ENCODE results near the gene GRAMD2A. TPM values are rescaled to one million over a fixed set of nuclear protein-coding genes. Genes with fewer than 3 reads are reported as not detected.

GRAMD2A gene
- total and polyA plus RNA-seq, 2 donors (not counting 3 experiments of a cell fraction or from before 2014, with no cell fraction given): 0.08 to 0.29 TPM

DNA sequence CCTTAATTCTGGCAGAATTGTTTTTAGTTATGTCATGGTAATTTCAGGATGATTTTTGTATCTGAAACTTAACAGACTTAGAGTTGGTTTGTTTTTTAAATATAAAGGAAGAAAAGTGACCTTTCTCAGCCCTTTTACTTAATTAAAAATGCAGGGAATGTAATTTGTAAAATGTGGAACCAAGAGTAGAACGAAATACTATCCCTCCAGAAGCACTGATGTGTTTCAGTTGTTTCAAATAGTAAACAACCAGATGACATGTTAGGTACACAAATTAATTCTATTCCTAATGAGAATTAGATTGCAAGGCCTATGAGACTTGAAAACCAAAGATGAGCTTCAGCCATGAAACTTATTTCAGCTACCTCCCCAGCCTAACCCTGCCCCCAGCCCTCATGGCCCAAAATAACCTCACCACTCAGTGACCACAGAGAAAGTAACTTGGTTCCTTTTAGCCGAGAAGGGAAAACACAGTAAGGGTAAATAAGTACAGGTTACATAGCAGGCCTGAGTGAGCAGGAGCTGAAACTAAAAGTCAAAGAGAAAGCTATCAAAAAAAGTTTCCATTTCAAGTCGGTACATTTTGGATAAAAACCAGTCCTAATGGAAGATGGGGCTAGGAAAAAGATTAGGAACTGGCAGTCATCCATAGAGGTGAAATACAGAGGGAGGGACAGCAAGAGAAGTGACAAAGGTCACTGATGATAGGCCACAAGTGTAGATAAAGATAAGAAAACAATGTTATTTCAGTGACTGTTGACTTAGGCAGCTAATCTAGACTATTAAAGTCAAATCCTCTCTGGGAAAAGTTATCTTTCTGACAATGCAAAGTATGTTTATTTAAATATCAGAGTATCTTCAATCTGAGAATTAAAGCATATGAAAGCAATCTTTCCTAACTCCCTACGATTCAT is 56.2 kb downstream of the GRAMD2A start:
- Histone ChIP-seq H3K4me1 (ENCODE audit: control insufficient read depth, extremely low read depth, insufficient read depth, low read length) (no peaks in the 10 kb centered on the region), H3K4me3 (replicated peaks in 1 of 3; ENCODE audit: insufficient read depth in 1 of 3, low read depth in 1 of 3, low read length in 3 of 3) (no peak overlapping the region), H3K27ac (ENCODE audit: insufficient read depth, low read depth, low read length) (no peak overlapping the region), H3K9me1 (replicated peaks; ENCODE audit: control insufficient read depth, extremely low read depth, insufficient read depth, low read length) (no peaks in the 10 kb centered on the region), H2AFZ (ENCODE audit: low read depth, low read length) (no peak overlapping the region), H3K27me3 (ENCODE audit: control insufficient read depth in 2 of 2, insufficient read depth in 2 of 2, low read length in 2 of 2) (no peaks in the 10 kb centered on the region), H3K9me3 (replicated peaks; ENCODE audit: control insufficient read depth, insufficient read depth, low read length) (no peaks in the 10 kb centered on the region), H3K79me2 (ENCODE audit: control insufficient read depth, insufficient read depth, low read length) (no peaks in the 10 kb centered on the region), H3K9ac (replicated peaks; ENCODE audit: extremely low read depth, insufficient read depth, low read length) (no peak overlapping the region), H3K4me2 (ENCODE audit: insufficient read depth, low read length) (no peak overlapping the region), H4K20me1 (replicated peaks; ENCODE audit: control insufficient read depth, extremely low read depth, insufficient read depth, low read length) (no peaks in the 10 kb centered on the region), H3K36me3 (ENCODE audit: control insufficient read depth in 2 of 2, extremely low read depth in 1 of 2, insufficient read depth in 2 of 2, low read length in 2 of 2) (no peaks in the 10 kb centered on the region)
- FAIRE-seq (no peak), DNase-seq (ENCODE audit: low read depth, low spot score) (peak; percentile 37)
- TF ChIP-seq, protein P1, sequence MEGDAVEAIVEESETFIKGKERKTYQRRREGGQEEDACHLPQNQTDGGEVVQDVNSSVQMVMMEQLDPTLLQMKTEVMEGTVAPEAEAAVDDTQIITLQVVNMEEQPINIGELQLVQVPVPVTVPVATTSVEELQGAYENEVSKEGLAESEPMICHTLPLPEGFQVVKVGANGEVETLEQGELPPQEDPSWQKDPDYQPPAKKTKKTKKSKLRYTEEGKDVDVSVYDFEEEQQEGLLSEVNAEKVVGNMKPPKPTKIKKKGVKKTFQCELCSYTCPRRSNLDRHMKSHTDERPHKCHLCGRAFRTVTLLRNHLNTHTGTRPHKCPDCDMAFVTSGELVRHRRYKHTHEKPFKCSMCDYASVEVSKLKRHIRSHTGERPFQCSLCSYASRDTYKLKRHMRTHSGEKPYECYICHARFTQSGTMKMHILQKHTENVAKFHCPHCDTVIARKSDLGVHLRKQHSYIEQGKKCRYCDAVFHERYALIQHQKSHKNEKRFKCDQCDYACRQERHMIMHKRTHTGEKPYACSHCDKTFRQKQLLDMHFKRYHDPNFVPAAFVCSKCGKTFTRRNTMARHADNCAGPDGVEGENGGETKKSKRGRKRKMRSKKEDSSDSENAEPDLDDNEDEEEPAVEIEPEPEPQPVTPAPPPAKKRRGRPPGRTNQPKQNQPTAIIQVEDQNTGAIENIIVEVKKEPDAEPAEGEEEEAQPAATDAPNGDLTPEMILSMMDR (IDR thresholded peaks at IDR 0.05; ENCODE audit: extremely low read depth in 1 of 2, insufficient read depth in 1 of 2, low read depth in 1 of 2, low read length in 2 of 2): no peak
- BruUV-seq (replicated peaks): no TSS peak
- ChIA-PET CTCF (interaction anchor here (1.8 kb wide), 1 partner anchor 398 kb away, joined by 6 read pairs; no protein-coding TSS in a partner anchor), POLR2A (no interaction called here)
- intact Hi-C loops (cut with micrococcal nuclease): no loop called here
- dilution Hi-C loops (cut with MboI; ENCODE audit: extremely low pct_ligation_motif_present, low sequenced_read_pairs): no loop called here

DNA sequence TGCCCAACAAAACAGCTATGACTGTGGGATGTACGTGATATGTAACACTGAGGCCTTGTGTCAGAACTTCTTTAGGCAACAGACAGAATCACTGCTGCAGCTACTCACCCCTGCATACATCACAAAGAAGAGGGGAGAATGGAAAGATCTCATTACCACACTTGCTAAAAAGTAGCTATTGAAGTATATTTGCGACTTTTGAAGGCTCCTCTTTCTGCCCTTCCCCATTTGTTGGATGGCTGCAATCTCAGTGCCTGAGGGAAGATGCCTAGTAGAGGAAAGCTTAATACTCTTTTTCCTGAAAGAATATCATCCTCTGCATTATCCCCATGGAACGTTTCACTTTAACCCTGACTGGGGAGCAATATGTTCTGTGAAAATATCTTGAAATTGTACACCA is 57.5 kb downstream of the GRAMD2A start:
- dilution Hi-C loops (cut with MboI; ENCODE audit: extremely low pct_ligation_motif_present, low sequenced_read_pairs): no loop called here

More for the DNA sequence above, 57.5 kb downstream of the GRAMD2A start:
- BruUV-seq (replicated peaks): no TSS peak
- DNase-seq (ENCODE audit: low read depth, low spot score) (no peak), FAIRE-seq (no peak)
- no peak overlapping the region for H3K27ac ChIP-seq (ENCODE audit: insufficient read depth, low read depth, low read length)
- H2AFZ ChIP-seq (ENCODE audit: low read depth, low read length): no peak overlapping the region
- H3K36me3 ChIP-seq (ENCODE audit: control insufficient read depth in 2 of 2, extremely low read depth in 1 of 2, insufficient read depth in 2 of 2, low read length in 2 of 2): no peaks in the 10 kb centered on the region
- H3K4me1 ChIP-seq (ENCODE audit: control insufficient read depth, extremely low read depth, insufficient read depth, low read length): no peaks in the 10 kb centered on the region
- H4K20me1 ChIP-seq (replicated peaks; ENCODE audit: control insufficient read depth, extremely low read depth, insufficient read depth, low read length): no peaks in the 10 kb centered on the region
- H3K4me3 ChIP-seq (replicated peaks in 1 of 3; ENCODE audit: insufficient read depth in 1 of 3, low read depth in 1 of 3, low read length in 3 of 3): no peak overlapping the region
- intact Hi-C loops (cut with micrococcal nuclease): no loop called here
- no peaks in the 10 kb centered on the region for H3K9me1 ChIP-seq (replicated peaks; ENCODE audit: control insufficient read depth, extremely low read depth, insufficient read depth, low read length)
- H3K4me2 ChIP-seq (ENCODE audit: insufficient read depth, low read length): no peak overlapping the region
- H3K9ac ChIP-seq (replicated peaks; ENCODE audit: extremely low read depth, insufficient read depth, low read length): no peak overlapping the region
- no peaks in the 10 kb centered on the region for H3K79me2 ChIP-seq (ENCODE audit: control insufficient read depth, insufficient read depth, low read length)
- H3K27me3 ChIP-seq (ENCODE audit: control insufficient read depth in 2 of 2, insufficient read depth in 2 of 2, low read length in 2 of 2): no peaks in the 10 kb centered on the region
- ChIA-PET POLR2A (no interaction called here), CTCF (interaction anchor here (1.2 to 2.1 kb wide), 3 partner anchors 14 to 396 kb away, joined by 3 to 6 read pairs (median 6); no protein-coding TSS in a partner anchor)
- TF ChIP-seq, protein P1 (IDR thresholded peaks at IDR 0.05; ENCODE audit: extremely low read depth in 1 of 2, insufficient read depth in 1 of 2, low read depth in 1 of 2, low read length in 2 of 2): no peak
- TF ChIP-seq, protein P2, sequence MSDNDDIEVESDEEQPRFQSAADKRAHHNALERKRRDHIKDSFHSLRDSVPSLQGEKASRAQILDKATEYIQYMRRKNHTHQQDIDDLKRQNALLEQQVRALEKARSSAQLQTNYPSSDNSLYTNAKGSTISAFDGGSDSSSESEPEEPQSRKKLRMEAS (IDR thresholded peaks at IDR 0.05; ENCODE audit: insufficient read depth, insufficient read length): no peak
- no peak for TF ChIP-seq JUN (IDR thresholded peaks at IDR 0.05; ENCODE audit: borderline replicate concordance, insufficient read depth, insufficient read length, low read depth)
- TF ChIP-seq GATA2 (IDR thresholded peaks at IDR 0.05; ENCODE audit: insufficient read depth, insufficient read length, low read depth, low read length): no peak
- TF ChIP-seq FOS (IDR thresholded peaks at IDR 0.05; ENCODE audit: borderline replicate concordance, insufficient read depth, low read length): no peak
- TF ChIP-seq MYC (IDR thresholded peaks at IDR 0.05; ENCODE audit: low read depth, low read length): no peak
- no peak for TF ChIP-seq EZH2 (IDR thresholded peaks at IDR 0.05; ENCODE audit: borderline replicate concordance, low read depth, low read length, severe bottlenecking)
- no peaks in the 10 kb centered on the region for H3K9me3 ChIP-seq (replicated peaks; ENCODE audit: control insufficient read depth, insufficient read depth, low read length)

Data from endothelial cell of umbilical vein (primary cell).